Measurements from ENCODE around the gene MRC2. TPM values are rescaled to one million over a fixed set of nuclear protein-coding genes. Genes with fewer than 3 reads are reported as not detected.
A peak's percentile ranks its signal among the peaks of the same experiment; 100 is the strongest.

Gene MRC2
- total RNA-seq, 1 experiment from 2014 or later = 124 TPM

GRCh38 chr17:62702746-62703260 lies 75.3 kb downstream of the MRC2 start:
- DNase-seq (ENCODE audit: low read depth) = no peak

GRCh38 chr17:62703261-62703775 lies 75.8 kb downstream of the MRC2 start:
- peak; percentile 65 for DNase-seq (ENCODE audit: low read depth)

GRCh38 chr17:62703776-62704380 lies 76.4 kb downstream of the MRC2 start:
- DNase-seq (ENCODE audit: low read depth) = peak; percentile 54

- peak; percentile 43 for DNase-seq (ENCODE audit: low read depth)
Observed at GRCh38 chr17:62704381-62704971, 77.0 kb downstream of the MRC2 start.

- peak; percentile 19 for DNase-seq (ENCODE audit: low read depth)
Observed at GRCh38 chr17:62705156-62705777, 77.8 kb downstream of the MRC2 start.

- DNase-seq (ENCODE audit: low read depth) = peak; percentile 46
Observed at GRCh38 chr17:62705778-62706597, 78.5 kb downstream of the MRC2 start.

- no peak for DNase-seq (ENCODE audit: low read depth)
Observed at GRCh38 chr17:62706598-62707424, 79.3 kb downstream of the MRC2 start.

- no peak for DNase-seq (ENCODE audit: low read depth)
Observed at GRCh38 chr17:62707425-62707739, 79.9 kb downstream of the MRC2 start.

- no peak for DNase-seq (ENCODE audit: low read depth)
Observed at GRCh38 chr17:62708587-62708986, 81.1 kb downstream of the MRC2 start.

- DNase-seq (ENCODE audit: low read depth) = no peak
Observed at GRCh38 chr17:62712171-62712581, 84.7 kb downstream of the MRC2 start.

- DNase-seq (ENCODE audit: low read depth) = no peak
Observed at GRCh38 chr17:62713086-62713881, 85.8 kb downstream of the MRC2 start.

- DNase-seq (ENCODE audit: low read depth) = no peak
Observed at GRCh38 chr17:62714016-62714777, 86.7 kb downstream of the MRC2 start.

GRCh38 chr17:62715882-62716390 lies 88.5 kb downstream of the MRC2 start:
- DNase-seq (ENCODE audit: low read depth) = no peak

GRCh38 chr17:62716834-62717588 lies 89.5 kb downstream of the MRC2 start:
- no peak for DNase-seq (ENCODE audit: low read depth)

GRCh38 chr17:62717589-62717855 lies 90.1 kb downstream of the MRC2 start:
- no peak for DNase-seq (ENCODE audit: low read depth)

GRCh38 chr17:62717889-62718288 lies 90.4 kb downstream of the MRC2 start:
- DNase-seq (ENCODE audit: low read depth) = no peak

- peak; percentile 29 for DNase-seq (ENCODE audit: low read depth)
Observed at GRCh38 chr17:62718429-62718828, 91.0 kb downstream of the MRC2 start.

- DNase-seq (ENCODE audit: low read depth) = no peak
Observed at GRCh38 chr17:62719586-62719985, 92.1 kb downstream of the MRC2 start.

Measured in RPMI7951 (cell line).